M059J (cell line): ENCODE measurements around the gene MOXD1. TPM values are rescaled to one million over a fixed set of nuclear protein-coding genes. Genes with fewer than 3 reads are reported as not detected.
A peak's percentile ranks its signal among the peaks of the same experiment; 100 is the strongest.
"Not testable (repeated sequence)": the region's sequence is repeated elsewhere in the genome, so short reads cannot be mapped to it uniquely, and the experiment has no call there.

Experiments
- DNase-seq: peaks from one replicate; pipeline ENCODE4 v3.0.0-alpha.2; 2012; ENCODE audit warnings: low read depth
- total RNA-seq: library from RNA; depleted of rRNA; stranded (reverse); fragments of >200 nt; shearing (Covaris generic); gene quantifications from 2 replicates; pipeline ENCODE4 v1.2.3, GENCODE V29; 2014

The MOXD1 gene
- total RNA-seq, 1 experiment from 2014 or later: 207 TPM

DNA sequence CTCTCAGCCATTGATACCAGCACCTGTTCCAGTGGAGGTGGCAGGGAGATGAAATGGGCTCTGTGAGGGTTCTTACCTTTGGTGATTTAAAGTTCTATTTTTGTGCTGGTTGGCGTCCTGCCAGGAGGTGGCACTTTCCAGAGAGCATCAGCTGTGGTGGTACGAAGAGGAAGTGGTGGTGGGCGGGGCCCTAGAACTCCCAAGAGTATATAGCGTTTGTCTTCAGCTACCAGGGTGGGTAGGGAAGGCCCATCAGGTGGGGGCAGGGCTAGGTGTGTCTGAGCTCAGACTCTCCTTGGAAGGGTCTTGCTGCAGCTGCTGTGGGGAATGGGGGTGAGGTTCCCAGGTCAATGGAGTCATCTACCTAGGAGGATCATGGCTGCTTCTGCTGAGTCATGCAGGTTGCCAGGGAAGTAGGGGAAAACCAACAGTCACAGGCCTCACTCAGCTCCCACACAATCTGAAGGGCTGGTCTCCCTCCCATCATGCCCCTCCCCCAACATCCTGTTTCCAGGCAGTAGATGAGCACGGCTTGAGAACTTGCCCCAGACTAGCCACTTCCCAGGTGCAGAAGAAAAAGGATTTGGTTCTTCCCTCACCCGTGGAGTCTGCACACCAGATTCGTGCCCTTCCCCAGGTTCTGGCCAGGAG, 46.6 kb downstream of the MOXD1 start:
- peak; percentile 74 for DNase-seq

DNA sequence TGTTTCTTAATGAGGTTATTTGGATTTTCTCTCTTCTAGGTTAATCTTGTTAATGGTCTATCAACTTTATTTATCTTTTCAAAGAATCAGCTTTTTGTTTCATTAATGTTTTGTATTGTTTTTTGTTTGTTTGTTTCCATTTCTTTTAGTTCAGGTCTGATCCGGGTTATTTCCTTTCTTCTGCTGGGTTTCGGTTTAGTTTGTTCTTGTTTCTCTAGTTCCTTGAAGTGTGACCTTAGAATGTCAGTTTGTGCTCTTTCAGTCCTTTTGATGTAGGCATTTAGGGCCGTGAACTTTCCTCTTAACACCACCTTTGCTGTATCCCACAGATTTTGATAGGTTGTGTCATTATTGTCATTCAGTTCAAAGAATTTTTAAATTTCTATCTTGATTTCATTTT, 49.3 kb downstream of the MOXD1 start:
- DNase-seq: not testable (repeated sequence)

DNA sequence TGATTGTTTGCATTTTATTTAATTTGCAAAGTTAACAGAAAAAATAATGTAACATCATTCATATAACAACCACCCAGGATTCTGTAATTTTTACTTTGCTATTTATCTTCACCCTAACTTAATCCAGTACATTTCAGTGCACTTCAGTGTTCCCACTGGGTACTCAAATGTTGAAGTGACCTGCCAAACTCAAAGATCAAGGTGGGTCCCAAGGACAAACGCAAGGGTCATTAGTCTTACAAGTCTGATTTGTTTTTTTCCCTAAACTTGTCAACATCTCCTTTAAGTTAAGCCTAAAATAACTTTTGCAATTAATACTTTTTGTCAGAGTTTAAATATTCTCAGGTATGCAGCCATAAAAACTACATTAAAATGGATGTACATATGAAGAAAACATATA, 53.0 kb downstream of the MOXD1 start:
- no peak for DNase-seq

DNA sequence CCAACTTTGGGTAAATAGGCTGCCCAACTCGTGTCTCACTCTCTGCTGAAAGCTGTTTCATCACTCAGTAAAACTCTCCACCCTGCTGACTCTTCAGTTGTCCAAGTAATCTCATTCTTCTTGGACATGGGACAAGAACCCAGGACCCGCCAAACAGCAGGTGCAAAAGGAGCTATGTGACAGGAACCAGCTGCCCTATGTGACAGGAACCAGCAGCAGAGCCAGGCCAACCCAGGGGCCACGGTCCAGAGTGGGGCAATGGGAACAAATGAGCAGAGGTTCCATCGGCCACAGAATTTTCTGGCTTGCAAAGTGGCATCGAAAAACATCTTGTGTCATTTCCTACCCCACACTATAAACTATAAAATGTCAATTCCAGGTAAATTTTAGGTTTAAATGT, 56.5 kb downstream of the MOXD1 start:
- no peak for DNase-seq

DNA sequence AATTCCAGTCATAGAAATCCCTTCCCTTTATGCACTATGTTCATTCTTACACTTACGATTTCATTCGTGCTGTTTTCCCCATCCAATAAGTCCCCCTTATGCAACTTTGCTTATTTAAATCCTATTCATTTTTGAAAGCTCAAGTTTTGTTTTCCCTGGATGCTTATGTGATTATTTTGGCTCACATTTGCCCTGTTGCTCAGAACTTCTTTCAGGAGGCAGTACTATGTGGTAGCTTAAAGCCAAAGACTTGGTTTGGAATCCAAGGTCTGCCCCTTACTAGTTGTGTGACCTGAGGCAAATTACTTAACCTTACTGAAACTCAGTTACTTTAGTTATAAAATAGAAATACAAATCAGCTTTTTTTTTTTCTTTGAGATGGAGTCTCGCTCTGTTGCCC, 59.6 kb downstream of the MOXD1 start:
- DNase-seq: no peak

DNA sequence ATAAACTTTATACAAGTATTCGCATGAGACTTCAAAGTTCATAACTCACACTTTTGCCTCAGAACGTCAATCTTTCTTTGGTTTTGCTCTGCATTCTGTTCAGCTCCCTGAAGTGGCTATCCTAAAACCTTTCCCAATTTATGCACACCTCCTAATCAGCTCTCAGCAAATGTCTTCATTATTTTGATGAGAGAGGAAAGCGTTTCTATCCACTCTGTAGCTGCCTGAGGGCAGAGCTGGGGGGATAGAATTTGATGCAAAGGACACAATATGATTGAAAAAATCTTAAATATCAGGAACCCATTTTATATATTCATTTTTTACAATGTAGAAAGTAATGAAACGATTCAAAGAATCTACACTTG, 66.8 kb downstream of the MOXD1 start:
- no peak for DNase-seq

DNA sequence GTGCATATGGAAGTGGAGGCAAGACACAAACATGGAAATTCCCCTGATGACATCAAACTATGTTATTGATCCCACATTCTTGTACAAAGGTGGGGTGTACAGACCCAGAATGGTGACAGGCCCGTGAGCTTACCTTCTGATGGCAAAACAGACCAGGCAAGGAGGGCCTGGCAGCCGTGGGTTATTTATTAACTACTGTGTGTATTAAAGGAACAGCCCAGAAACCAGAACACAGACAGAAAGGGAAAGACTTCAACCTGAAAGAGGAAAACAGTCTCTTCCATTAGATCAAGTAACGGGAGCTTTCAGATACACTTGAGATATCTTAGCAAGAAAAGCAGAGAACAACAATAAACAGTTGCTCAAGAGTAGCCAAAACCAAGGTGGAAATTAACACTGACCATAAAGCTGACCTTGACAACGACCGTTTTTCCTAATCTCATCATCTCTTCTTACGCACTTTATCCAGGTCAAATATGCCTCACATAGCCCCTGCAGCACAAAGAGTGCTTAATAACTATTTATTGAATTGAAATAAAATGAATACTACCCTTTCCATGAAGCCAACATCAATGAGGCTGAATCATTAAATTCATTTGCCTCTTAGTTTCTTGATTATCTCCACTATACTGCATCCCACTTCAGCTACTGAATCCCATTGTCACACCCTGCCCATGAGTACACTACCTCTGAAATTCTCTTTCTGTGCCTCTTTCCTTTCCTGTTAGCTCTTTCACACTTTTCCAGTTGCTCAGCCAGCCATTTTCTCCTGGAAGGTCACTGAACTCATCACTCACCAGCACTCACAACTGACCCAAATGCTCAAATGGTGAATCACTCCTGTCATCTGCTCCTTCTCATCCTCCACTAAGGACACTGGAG, 67.4 kb downstream of the MOXD1 start:
- peak; percentile 98 for DNase-seq

DNA sequence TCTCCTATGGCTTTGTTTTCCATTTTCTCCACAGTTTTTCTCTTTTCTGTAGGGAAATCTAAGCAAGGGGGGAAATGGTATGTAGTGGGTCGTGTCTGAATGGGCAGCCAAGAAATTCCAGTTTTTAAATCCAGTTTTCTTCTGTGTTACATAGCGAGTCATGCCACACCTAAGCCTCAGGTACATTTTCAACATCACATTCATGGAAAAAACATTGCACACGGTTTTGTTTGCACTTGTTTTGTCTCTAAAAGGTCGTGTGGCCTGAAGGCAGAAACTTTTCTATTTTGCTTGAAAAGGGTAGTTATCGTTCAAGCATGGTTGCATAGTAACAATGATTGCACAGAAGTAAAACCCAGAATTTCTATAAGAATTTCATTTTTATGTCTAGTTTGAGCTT, 70.5 kb downstream of the MOXD1 start:
- no peak for DNase-seq

DNA sequence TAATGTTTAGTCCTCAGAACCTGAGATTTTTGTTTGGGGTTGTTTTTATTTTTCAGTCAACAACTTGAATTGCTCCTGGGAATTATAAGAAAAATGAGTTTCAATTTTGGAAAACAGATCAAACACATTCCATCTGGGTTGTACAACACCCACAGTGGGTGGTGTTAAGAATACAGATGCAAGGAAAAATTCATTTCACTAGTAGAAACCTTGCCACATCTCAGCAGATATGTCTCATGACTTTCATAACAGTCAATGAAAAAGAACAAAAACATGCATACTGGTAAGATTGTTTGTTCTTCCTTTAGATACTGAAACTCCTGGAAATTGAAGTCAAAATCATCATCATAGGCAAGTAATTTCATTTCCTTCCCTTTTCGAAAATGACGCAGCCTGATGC, 78.9 kb downstream of the MOXD1 start:
- DNase-seq: no peak

DNA sequence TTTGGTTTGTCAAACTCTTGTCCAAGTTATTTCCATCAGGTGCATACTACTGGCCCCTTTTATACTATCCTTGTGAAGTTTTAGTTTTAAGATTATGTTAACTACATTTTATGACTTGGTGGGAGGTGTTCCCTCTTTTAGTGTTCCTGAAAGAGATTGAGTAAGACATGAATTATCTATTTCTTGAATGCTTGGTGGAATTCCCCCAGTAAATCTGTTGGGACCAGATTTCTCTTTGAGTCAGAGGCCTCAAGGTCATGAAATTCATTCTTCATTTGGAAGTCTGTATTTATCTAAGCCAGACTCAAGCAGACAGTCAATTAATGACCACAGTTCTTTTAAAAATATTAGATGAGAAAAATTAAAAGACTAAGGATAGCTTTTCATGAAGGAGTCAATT, 81.3 kb downstream of the MOXD1 start:
- DNase-seq: peak; percentile 52

DNA sequence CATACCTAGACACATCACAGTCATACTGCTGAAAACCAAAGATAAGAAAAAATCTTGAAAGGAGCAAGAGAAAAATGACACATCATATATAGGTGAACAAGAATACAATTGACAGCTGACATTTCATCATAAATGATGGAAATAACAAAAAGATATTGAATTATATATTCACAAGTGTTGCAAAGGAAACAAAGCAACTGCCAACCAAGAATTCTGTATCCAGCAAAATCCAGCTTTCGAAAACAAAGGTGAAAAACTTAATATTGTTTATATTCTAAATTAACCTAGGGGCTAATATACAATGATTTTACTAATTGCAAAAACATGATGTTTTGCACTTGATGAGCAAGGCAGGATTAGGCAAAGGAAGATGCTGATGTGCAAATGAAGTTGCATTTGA, 84.3 kb downstream of the MOXD1 start:
- DNase-seq: peak; percentile 4

DNA sequence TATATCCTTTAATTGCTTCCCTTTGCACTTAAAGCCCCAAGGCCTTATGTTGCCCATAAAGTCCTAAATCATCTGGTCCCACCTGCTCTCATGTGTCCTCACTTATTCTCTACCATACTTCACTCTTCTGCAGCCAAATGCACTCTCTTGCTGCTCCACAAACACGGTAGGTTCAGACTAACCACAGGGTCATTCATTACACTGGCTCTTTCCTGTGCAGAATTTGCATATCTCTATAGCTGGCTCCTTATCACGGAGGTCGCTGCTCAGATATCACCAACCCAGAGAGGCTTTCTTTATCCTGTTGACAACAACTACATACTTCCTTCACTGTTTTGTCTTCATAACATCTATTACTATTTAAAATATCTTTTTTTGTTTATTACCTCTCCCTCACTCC, 86.8 kb downstream of the MOXD1 start:
- no peak for DNase-seq

DNA sequence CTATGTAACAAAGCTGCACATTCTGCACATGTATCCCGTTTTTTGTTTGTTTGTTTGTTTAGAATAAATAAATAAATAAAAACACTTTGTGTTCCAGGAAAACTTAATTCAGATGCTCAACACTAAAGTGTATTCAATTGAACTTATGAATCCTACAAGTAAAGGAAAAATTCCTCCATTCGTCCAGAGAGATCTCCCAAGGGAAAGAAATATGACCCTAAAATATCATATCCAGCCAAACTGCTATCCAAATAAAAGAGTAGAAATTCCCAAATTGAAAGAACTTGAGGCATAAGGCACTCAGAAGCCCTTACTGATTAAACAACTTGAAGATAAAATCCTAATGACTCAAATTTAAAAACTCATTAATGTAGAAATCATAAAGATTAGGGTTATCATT, 90.4 kb downstream of the MOXD1 start:
- DNase-seq: no peak

DNA sequence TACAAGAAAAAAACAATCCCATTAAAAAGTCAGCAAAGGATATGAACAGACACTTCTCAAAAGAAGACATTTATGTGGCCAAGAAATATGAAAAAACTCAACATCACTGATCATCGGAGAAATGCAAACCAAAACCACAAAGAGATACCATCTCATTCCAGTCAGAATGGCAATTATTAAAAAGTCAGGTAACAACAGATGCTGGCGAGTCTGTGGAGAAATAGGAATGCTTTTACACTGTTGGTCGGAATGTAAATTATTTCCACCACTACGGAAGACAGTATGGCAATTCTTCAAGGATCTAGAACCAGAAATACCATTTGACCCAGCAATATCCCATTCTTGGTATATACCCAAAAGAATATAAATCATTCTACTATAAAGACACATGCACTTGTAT, 91.1 kb downstream of the MOXD1 start:
- peak; percentile 7 for DNase-seq

DNA sequence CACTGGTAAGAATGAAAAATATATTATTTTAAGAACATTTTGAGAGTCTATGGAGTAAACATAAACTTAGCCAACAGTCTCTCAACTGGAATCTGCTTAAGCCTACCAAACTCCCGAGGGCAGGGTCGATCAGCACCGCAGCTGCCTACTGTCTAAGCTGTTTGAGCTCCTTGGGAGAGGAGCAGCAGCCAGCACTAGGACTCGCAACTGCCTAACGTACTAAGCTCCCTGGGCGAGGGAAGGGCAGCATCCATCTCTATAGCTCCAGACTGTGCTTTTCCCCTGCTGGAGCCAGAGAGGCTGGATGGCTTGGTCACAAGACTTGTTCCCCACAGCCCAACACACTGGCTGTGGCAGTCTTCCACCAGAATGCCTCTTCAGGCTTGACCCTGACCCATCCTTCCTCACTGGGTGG, 96.4 kb downstream of the MOXD1 start:
- DNase-seq: no peak

DNA sequence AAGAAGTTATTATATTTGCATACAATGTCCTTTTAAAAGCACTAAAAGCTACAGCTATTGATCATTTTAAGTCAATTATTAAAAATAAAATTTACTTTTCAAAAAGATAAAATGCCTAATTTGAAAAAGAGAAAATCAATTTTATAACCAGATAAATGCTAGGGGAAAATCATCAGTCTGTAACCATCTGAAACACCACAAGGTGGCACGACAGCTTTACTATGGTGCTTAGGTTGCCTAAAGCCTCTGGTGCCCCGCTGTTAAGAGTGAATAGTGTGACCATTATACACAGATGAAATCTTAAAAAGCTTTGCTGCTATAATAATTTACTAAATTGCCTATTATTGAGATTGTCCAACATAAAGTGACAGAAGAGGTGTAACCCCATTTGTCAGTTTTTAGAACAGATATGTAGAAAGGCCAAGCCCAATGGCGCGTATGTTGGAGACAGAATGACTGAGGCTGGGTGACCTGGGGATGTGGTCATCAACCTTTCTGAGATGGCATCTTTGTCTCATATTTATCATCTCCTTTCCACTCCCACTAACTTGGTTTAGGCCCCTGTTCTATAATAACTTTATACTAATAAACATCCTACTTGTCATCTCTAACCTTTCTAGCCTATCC, 100.8 kb downstream of the MOXD1 start:
- DNase-seq: peak; percentile 69

DNA sequence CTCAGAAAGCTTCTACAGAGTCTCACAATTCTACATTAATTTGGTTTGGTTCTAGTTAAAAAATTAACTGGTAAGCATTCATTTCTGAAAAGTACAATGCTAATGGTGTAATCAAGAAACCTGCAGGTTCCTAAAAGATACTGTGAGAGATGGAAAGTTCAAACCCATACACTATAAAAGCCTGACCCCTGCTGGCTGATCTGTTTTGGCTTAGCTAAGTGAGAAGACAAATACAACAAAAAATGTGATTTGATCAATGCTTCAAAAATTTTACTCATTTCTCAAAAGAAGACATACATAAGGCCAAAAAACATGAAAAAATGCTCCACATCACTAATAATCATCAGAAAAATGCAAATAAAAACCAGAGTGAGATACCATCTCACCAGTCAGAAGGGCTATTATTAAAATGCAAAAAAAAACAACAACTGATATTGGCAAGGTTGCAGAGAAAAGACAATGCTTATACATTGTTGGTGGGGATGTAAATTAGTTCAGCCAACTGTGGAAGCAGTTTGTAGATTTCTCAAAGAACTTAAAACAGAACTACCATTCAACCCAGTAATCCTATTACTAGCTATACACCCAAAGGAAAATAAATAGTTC, 102.8 kb downstream of the MOXD1 start:
- DNase-seq: peak; percentile 53

DNA sequence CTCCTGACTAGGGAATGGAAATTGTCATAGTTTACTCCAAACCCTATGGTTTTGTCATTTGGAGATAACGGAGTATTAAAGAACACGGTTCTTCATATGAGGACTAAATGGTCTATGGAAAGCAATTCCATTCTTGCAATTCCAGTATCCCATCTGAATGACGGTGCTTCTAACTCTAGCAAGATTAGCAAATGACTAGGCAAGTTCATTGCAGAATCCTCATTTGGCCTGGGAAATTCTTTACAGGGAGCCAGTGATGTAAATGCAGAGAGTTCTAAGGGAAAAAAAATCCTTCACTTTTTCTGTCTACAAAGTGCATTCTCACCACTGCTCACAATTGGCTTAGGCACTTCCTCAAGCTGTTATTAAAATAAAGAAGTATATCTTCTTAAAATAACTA, 111.5 kb downstream of the MOXD1 start:
- no peak for DNase-seq

DNA sequence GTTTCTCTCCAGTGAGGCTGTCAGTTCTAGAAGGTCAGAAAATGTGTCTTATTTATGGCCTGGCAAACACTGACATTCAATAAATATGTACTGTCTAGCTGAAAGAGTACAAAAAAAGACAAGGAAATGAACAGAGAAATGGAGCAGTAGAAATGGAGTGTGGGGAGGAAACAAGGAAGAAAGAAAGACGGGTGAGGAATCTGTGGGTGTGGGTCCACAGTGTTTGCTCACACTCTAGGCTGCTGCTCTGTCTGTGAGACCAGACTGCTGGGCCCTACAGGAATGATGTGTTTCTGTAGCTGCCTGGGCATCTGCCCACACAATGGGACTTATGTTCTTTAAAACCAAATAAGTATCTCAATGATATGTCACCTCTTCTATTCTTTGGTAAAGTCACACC, 114.2 kb downstream of the MOXD1 start:
- DNase-seq: no peak

DNA sequence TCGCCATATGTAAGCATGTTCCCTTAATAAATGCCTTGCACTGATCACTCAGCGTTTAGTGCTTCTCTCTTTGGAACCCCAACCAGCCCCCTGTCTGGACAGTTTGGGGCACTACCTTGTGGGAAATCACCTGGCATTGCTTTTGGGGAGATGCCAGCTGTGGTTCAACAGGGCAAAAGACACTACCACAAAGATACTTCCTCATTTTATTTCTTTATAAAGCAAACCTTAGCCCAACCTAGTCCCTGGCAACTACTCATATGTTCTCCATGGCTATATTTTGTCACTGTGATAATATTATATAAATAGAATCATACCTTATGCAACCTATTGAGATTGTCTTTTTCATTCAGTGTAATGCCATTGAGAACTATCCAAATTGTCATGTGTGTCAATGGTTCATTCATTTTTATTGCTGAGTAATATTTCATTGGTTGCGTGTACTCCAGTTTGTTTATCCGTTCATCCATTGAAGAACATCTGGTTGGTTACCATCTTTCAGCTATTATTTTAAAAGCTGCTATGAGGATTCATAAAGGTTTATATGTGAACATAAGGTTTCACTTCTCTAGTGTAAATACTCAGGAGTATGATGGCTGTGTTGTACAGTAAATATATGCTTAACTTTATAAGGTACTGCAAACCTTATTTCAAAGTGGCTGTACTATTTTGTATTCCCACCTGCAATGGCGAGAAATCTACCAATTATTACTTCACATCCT, 114.8 kb downstream of the MOXD1 start:
- DNase-seq: no peak

DNA sequence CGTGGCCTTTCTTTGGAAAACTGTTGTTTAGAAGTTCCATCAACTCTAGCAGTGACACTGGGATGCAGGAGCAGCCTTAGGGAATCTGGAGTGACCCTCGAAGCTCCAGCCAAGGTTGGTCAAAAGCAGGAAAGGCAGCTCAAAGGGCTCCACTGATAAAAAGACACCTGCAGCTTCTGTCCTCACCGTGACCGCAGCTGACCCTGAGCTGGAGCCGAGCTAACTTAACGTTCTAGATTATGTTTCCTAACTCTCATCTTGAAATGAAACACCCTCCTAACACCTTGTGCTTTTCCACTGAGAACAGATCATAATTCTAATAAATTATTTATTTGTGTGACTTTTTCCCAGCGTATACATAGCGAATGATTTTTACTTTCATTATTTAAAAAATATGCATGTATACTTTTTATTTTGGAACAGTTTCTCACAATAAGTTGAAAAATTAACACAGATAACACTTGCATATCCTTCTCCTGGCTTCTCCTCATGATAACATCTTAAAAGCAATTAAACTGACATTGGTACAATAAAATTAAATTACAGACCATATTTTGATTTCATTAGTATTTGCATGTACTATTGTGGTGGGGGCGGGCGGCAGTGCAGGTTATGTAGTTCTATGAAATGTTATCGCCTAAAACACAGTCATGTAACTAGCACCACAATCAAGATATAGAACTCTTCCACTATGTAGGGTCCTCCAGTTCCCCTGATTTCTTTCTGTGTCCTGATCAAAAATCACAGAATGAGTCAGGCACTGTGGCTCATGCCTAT, 116.1 kb downstream of the MOXD1 start:
- DNase-seq: no peak
